Right kidney (tissue), 1 donor: Measurements from ENCODE around the gene MAGI1.
"Not testable (repeated sequence)": the region's sequence is repeated elsewhere in the genome, so short reads cannot be mapped to it uniquely, and the experiment has no call there.

Experiments
- DNase-seq: peaks from one replicate; pipeline ENCODE4 v3.0.0-alpha.2; 2016

Gene MAGI1

GRCh38 chr3:65902304-65902793 lies 136.4 kb downstream of the MAGI1 start:
- DNase-seq, result peak; percentile 52

DNA sequence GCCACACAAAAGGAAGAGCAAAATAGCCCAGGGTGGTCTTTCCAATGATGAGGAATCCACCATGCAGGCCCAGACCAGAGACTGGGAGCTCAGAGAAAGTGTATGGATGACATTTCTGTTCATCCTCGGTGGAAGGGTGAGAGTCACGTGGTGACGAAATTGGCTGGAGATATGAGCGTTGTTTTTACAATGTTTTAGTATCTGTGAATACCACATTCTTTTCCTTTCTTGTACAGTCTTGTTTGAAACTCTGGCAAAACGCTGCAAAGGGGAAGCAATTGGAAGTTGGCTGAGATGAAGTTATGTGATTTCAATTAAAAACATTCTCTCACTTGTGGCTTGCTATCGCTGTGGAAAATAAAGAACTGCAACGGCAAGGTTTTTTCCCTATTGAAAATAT lies 137.5 kb downstream of the MAGI1 start:
- no peak for DNase-seq

GRCh38 chr3:65899226-65899625 lies 139.5 kb downstream of the MAGI1 start:
- DNase-seq, result no peak

- DNase-seq, result no peak
Measured at GRCh38 chr3:65897766-65898165, 141.0 kb downstream of the MAGI1 start.

- no peak for DNase-seq
Measured at GRCh38 chr3:65896321-65896720, 142.4 kb downstream of the MAGI1 start.

DNA sequence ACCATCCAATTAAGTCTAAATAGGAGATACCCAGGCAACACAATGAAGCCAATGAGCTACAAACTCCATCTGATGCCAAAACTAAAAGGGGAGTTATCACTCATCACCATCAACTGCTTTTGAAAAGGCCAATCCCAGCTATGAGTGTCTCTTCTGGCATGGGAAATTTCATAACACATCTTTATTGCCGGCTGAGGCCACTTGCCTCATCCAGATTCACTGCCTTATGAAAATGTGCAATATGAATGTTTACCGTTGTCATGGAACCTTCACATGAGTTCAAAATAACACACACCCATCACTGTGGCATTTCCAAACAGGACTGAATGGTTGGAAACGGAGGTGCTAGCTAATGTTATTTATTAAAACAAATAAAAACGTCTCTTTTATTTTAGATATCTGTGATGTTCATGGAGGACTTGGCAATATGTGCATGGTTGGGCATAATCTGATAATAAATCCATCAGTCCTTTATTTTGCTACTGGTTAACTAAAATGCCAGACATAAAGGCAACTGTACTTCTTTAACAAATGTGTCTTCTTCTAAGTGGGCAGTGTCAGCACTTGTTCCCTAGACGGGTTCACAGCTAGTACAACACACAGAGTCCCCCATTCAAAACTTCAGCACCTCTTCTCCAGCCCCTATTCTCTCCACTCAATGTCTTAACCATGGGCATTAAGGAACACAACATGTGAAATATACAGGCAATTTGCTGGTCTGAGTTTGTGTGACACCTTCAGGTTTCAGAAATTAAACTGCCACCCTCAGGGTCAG lies 143.9 kb downstream of the MAGI1 start:
- no peak for DNase-seq

- DNase-seq, result no peak
Measured at GRCh38 chr3:65894126-65894525, 144.6 kb downstream of the MAGI1 start.

DNA sequence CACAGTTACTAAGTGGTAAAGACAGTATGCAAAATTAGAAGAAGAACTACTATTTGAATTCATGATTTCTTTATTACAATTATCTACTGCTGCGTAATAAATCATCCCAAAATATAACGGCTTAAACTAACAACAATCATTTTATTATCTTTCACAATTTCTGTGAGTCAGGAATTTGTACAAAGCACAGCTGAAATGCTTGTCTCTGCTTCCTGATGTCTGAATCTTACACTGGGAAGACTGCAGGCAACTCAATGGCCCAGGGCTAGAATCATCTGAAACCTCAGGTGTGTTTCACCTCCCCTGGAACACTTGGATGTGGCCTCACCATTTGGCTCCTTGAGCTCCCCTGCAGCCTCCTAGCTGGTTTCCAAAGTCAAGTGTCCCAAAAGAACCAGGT lies 145.1 kb downstream of the MAGI1 start:
- no peak for DNase-seq

GRCh38 chr3:65891477-65891876 lies 147.2 kb downstream of the MAGI1 start:
- DNase-seq, result not testable (repeated sequence)

DNA sequence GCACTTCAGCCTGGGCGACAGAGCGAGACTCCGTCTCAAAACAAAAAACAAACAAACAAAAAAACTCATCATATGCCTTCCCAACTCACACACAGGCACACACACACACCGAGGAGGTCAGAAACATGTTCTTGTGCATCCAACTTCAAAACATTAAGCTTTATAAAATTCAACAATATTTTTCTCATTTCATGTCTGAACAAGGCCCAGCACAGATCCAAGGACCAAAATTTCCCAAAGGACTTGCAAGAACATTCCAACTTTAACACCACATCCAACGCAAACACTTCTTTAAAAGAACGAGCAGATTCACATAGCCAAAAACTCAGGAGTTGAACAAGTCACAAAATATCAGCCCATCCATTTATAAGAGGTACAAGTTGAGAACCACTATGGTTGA lies 148.4 kb downstream of the MAGI1 start:
- DNase-seq, result no peak

- no peak for DNase-seq
Measured at GRCh38 chr3:65889707-65890099, 149.0 kb downstream of the MAGI1 start.

DNA sequence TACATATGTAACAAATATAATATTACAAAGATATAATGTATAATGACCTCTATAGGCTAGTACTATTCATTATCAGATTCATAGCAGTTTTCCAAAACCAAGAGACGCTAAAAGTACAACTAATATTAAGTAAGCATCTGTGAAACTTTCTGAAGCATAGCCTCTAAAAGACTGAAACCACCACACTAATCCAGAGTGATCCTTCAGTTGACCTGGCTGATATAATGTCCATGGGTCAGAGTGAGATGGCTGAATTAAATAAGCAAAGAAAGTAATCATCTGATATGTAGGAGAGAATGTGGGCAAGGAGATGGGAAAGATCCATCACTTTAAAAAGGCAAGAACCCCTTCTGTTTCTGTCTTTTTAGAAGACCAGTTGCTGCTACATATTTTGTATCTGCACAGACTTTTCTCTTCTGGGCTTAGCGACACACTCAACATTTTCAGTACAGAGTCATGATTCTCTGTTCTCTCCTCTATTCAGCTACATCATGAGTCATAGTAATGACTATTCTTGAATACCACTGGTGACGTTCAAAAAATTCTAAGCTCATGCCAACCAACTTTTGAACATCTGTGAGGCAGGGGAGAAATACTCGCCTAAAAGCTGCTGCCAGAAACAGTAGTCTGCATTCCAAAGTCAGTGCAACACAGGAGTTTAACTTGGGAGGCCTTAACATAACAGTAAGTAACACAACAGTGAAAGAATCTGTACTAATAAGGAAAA lies 149.6 kb downstream of the MAGI1 start:
- DNase-seq, result no peak

- no peak for DNase-seq
Measured at GRCh38 chr3:65888196-65888595, 150.5 kb downstream of the MAGI1 start.

- no peak for DNase-seq
Measured at GRCh38 chr3:65886391-65886790, 152.3 kb downstream of the MAGI1 start.

DNA sequence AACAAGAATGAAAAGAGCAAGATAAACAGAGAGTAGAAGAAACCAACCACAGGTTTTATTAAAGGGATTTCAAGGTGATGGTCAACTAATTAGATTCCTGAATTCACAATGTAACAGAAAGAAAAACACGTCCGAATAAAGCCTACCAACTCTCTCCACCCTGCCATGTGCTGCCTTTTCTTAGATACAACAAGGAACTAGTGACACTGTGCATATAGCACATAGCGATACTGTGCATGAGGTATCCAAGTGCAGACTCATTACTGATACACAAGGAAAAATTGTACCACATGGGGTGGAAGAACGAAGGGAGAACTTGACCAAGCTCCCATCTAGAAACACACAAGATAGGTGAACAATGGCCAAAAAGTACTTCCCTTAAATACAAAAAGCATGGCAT lies 154.6 kb downstream of the MAGI1 start:
- peak; percentile 29 for DNase-seq

- peak; percentile 37 for DNase-seq
Measured at GRCh38 chr3:65883613-65884012, 155.1 kb downstream of the MAGI1 start.

DNA sequence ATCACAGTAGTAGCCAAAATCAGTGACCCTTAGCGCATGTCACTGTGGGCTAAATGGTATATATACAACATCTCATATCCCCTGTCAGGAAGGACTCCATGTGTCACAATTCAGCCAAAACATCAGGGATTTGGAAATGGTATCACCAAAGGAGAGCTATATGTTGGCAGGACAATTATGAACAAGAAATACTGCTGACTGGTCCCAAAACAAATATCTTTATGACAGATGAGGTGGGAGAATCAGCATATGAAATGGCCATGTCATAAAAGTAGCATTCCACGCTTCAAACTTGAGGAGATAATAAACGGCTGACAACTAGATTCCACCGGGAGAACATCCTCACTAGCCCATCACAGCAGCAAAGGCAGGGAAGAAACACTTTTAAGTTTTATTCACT lies 158.4 kb downstream of the MAGI1 start:
- DNase-seq, result no peak

GRCh38 chr3:65879372-65879771 lies 159.3 kb downstream of the MAGI1 start:
- no peak for DNase-seq

GRCh38 chr3:65878831-65879230 lies 159.9 kb downstream of the MAGI1 start:
- DNase-seq, result no peak

DNA sequence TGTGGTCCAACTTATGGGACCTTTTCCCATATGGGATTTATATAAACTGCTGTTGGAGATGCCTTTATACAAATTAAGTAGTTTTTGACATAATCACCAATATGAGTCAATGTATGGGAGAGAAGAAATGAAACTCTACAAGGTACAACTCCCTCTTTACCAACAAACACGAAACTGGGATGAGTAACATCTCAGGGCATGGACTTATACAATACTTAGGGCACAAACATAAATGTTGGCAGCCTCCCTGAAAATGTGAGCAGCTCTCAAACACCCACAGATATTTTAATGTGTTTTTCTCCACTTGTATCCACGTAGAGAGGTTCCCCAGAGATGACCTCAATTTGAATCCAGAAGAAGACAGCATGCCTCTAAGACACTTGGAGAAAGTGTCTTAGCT lies 161.6 kb downstream of the MAGI1 start:
- no peak for DNase-seq

DNA sequence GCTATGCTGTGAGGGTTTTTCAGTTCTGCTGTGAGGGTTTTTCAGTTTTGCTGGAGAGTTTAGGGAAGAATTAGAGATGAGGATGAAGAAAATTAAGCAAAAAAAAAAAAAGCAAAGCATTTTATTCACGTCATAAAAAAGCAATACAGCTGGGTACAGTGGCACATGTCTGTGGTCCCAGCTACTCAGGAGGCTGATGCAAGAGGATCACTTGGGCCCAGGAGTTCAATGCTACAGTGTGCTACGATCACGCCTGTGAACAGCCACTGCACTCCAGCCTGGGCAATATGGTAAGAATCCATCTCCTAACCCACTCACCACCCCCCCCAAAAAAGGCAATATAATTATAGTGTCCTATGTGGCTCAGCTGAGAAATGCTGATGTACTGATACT lies 162.7 kb downstream of the MAGI1 start:
- DNase-seq, result no peak

- DNase-seq, result no peak
Measured at GRCh38 chr3:65875393-65876027, 163.2 kb downstream of the MAGI1 start.

GRCh38 chr3:65873869-65874268 lies 164.8 kb downstream of the MAGI1 start:
- DNase-seq, result no peak
